Activated CD8-positive, alpha-beta memory T cell treated with anti-CD3 and anti-CD28 coated beads for 4 hours (primary cell): ENCODE results near the gene SRCIN1.

Source experiments
- DNase-seq, 2 donors: peaks; one replicate each; pipeline ENCODE4 v3.0.0-alpha.2; 2020; ENCODE audit warnings: low read depth in 2 of 2

The SRCIN1 gene

DNA sequence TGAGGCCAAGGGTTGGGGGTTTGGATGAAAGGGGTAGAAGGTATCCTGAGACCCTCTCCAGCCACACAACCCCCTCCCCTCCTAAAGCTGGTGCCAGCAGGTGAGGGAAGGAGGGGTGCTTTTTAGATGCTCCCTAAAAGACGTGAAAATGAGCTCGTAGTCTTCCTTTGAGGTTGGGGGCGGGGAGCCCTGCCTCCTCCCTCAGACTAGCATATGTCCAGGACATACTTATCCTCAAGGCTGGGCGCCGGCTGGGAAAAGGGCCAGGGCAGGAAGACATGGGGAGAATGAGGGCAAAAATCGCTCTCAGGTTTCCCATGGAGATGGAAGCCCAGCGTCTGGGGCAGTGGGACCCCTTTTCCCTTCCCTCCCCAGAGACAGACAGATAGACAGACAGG is 26.7 kb downstream of the SRCIN1 start:
- no peak for DNase-seq

DNA sequence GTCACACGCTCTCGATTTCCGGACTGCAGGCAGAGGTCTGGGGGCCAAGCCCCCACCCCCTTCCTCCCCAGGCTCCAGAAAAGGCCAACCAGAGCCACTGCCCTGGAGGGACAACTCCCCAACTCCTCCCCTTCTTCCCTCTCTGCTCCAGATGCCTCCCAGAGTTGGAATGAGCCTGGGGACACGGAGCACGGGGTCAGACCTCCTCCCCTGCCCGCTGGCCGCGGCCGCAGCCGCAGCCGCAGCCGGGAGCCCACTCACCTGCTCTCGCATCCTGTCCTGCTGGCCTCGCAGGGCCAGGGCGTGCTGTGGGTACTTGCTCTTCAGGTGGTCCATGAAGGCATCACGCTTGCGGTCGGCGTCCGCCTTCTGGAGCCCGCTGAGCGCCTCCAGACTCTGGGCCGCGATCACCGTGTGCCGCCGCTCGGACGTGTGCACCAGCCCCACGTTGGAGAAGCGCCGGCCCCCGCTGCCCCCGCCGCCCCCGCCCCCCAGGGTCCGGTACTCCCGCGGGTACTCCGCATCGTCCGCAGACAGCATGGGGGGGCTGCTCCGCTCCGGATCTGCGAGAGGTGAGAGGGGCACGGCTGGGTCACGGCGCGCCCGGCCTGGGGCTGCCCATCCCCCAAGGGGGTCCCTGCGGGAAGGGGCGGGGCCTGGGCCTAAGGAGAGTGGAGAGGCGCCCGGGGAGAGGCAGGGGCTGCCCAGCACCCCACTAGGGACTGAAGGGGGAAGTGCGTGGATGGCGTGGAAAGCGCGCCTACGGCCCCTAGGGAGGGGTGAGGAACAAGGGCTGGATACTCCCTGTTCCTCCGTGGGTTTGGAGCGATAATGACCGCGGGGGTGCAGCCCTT is 27.3 kb downstream of the SRCIN1 start:
- no peak for DNase-seq

DNA sequence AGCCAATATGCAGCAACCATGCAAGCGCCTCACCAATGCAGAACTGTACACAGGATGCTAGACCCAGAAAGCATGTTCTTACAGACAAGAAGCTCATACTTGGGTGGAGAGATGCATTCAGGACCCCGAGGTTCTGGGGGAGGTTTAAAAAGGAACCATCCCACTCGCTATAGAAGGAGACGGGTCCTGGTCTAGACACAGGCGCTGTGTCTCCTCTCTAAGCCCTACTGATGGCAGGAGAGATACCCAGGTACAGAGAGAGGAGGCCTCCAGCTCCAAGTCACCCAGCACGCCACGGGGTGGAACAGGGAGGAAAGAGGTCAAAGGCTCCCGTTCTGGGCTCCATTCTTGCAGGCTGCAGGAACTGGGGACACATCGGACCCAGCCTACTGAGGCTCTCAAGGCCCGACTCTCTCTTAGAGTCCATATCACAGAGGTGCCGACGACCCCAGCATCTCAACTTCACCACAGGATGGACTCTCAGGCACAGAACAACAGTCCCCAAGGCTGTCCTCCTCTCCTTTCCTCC is 28.0 kb downstream of the SRCIN1 start:
- DNase-seq = no peak

DNA sequence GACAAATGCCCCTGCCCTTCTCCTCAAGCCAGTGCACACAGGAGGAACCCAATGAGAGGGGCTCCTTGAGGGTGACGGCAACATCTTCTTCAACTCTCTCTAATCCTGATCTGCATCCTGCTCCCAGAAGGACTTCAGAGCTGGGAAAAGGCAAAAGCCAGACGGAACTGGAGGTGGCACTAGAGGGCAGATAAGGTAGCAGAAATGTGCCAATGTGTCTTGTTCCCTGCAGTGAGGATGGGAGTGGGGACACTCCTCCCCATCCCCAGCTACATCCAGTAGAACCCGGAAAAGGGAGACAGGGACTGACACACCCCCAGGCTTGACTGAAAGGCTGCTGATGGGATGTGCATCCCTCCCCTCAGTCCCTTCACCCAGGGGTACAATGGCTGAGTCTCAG is 28.5 kb downstream of the SRCIN1 start:
- DNase-seq = no peak

DNA sequence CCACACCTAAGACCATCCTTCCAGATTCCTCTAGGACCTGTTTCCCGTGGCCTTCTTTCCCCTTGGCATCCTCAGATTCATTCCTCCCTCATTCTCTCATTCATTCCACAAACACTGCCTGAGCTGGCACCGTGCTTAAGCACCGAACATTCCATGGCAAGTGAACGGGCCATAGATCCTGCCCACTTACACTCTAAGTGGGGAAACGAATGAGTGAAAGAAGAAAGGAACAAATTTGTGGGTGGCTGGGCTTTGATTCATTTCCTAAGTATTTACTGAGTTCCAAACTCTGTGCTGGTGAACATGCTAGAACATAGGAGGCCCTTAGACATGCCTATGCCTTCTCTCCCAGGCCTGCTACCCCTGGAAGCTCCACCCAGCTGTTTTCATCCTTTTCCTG is 30.0 kb downstream of the SRCIN1 start:
- no peak for DNase-seq

DNA sequence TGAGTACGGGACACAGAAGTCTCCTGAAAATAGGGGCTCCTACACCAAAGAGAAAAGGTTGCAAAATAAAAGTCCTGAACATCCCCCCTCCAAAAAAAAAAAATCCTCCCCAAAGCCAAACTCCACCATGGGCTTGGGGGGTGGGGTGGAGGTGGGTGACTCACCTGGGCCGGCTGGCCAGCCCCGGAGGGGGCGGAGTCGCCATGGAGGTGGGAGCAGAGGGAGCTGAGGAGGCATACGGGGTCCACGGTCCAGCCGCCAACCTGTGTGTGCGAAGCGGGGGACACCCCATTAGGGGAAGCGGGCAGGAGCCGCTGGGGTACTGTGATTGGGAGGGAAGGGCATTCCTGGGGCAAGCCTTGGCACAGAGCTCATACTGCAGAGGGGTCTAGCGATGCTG is 31.0 kb downstream of the SRCIN1 start:
- DNase-seq = no peak

DNA sequence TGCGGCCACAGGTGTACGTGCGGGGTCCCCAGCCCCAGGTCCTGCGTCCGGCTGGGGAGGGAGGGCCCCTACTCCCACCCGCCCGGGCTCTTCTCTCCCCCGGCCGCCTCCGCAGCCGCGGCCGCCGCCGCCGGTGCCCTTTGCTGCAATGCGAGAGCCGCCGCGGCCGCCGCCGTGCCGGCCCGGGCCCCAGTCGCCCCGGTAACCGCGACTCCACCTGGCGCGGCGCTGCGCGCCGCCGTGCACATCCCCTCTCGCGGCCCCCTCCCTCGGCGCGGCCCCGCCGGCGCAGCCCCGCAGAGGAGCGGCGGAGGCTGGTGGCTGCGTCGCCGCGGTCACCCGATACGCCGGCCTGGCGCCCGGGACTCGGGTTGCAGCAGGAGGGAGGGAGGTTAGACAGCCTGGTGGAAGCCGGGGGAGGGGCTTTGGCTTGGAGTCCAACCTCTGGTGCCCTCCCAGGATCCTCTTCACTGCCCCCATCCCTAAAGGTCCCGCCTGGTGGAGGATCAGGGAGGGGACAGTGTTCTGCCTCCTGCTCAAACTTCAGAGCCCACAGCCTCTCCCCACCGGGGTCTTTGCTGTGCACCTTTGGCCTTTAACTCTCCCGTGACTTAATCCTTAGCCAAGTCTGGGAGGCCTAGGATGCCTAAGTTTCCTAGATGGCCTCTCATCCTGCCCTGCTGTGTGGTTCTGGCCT is 32.9 kb downstream of the SRCIN1 start:
- no peak for DNase-seq

DNA sequence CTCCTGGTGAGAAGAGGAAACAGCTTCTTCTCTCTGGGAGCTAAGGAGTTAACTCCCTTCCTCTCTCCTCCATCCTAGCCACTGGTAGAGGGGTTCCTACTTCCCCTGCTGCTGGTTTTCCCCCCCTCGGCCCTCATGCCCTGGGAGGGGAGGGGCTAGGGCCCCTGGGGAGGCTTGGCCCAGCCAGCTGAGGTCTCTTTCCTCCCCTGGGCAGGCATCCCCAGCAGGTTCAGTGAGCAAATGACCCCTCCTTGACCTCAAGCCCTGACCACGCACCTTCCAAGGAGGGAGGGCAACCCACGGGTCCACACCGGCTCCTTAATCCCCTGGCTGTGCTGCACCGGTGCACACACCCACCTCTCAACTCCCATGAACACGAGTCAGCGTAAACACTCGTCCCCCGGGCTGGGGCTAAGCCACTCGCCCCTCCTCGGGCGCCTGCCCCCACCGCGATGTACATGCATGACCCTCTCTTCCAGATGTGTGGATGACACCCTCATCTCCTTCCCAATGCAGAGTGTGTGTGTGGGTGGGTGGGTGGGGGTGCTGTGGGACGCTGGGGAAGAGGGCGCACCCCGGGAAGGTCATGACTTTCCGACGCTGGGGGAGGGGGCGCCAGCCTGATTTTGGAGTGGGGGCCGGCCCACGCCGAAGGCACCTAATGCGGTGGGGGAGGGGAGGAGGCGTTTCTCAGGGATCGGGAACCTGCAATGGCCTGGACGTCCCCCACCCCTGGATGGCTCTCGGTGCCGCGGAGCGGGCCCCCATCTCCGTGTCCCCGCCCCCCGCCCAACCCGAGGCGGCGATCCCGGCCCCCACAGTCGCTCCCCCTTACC is 33.7 kb downstream of the SRCIN1 start:
- no peak for DNase-seq

DNA sequence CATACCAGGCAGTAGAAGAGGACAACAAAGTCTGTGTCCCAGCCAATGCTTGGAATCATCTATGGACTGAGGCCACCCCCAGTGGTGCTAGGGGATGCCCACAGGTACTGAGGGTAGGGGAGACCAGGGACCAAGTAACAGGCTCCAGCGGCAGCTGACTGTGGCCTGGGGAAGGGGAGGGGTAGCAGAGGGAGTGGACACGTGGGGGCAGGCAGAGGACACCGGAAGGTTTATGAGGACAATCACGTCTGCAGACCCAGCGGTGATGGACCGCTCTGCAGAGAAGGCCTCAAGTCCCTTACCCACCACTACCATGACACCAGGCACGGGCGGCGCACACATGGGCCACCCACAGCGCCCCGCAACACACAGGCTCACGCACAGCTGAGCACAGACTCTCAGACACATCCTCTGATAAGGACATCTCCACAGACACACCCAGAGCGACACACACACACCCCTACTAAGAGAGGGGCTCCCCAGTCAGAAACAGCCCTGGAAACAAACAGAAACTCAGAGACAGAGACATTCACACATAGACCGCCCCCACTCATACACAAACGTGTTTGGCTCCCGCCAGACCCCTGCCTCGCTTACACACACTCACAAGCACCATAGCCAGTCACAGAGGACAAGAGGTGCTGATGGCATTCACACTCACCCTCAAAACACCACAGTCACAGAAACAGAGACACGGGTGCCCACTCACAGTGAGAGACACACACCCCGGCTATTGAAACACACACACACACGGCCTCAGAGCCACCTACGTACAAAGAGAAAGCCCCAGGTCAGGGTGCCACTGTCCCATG is 35.8 kb downstream of the SRCIN1 start:
- DNase-seq = no peak

DNA sequence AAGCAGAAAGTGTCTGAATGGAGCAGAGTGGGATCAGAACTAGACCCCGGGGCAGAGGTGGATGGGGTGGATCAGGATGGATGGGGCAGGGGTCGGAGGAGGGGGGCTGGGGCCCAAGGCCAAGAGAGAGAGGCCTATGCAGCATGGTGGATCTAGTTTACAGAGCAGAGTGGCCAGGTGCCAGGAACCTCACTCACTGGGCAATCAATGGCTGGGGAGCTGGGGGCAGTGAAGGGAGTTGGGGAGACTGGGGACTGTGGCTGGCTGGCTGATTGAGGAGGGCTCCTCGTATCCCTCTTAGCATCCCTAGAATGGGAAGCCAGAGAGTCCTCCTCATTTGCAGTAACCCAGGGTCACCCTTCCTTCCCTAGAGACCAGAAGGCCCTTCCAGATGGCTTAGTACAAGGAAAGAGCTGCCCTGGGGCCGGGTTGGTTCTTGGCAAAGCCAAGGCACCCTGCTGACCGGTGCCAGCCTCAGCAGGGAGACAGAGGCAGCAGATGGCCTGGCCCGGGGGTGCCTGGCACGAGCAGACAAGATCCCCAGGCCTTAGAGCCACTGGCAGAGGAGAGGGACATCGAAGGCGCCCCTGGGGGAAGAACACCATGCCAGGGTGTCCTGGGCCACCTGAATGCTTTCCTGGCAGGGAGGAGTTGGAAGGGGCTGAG is 36.8 kb downstream of the SRCIN1 start:
- no peak for DNase-seq

DNA sequence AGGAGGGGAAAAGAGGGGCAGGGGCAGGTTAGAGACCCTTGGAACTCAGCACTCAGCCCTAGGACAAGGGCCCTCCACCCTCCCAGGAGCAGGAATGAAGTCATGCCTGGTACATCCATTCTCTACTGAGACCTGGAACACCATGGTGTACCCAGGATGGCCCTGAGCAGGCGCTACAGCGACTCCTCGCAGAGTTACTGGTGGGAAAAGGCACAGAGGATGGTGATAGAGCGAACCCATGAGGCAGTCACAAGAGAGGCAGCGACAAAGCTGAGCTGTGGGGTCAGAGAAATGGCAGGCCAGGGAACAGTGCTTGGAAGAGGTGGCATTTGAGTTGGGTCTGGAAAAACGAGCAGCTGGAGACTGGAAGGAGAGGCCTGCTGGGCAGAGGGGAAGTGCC is 37.5 kb downstream of the SRCIN1 start:
- DNase-seq = no peak

DNA sequence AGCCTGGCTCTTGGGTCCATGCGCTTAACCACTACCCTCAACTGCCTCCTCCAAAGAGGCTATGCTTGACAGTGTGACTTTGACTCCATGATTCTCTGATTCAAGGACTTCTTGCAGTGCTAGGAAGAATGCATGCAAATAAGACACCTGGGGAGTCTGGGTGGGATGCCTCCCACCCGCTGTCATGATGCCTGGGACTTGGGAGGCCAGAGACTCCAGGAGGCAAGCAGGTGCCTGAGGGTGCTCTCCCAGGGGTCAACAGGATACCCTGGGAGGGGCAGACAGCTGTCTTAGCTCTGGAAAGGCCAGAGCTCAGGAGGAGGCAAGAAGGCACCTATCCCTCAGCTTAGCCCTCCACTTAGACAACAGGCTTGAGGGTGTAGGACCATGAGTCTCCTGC is 38.4 kb downstream of the SRCIN1 start:
- DNase-seq = no peak

DNA sequence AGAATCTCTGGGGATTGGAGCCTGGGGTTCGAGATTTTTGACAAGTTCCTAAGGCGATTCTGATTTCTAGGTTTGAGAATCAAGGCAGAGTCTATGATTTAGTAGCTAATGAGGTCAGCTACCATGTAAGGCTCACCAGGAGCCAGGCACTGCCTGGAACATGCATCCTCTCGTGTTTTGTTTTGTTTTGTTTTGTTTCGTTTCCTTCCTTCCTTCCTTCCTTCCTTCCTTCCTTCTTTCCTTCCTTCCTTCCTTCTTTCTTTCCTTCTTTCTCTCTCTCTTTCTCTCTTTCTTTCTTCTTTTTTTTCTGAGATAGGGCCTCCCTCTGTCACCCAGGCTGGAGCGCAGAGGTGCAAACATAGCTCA is 39.1 kb downstream of the SRCIN1 start:
- DNase-seq = no peak

DNA sequence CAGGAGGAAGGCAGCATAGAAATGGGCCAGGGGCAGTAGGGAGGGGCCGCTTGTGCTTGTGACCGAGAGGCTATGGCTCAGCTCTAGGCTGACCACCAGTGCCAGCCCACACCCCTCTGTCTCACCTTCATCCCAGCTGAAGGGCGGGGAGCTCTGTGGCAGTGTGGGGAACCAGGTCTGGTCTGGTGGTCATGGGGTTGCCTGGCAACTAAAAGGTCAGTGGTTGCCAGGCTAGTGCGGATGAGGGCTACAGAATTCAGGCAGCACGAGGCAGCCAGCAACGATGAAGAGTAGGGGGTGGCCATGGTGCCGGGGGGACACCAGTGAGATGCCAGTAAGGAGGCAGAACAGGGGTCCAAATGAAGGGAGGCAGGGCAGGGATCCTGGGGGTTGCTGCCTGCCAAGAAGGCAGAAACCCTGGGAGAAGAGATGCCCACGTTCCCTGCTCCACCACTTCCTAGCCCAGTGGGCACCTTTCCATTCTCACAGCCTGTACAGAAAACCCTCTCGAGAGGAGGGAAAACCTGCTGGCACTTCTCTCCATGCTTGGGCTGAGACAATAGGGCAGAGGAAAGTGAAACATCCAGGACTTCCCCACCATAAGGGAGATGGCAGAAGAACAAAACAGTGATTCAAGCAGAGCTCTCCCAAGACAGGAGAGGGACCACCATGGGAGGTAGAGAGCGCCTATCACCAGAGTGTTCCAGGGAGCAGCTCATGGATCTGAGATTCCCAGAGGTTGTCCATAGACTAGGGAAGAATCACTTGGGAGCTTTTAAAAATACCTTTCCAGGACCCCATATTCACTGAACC is 39.7 kb downstream of the SRCIN1 start:
- no peak for DNase-seq

DNA sequence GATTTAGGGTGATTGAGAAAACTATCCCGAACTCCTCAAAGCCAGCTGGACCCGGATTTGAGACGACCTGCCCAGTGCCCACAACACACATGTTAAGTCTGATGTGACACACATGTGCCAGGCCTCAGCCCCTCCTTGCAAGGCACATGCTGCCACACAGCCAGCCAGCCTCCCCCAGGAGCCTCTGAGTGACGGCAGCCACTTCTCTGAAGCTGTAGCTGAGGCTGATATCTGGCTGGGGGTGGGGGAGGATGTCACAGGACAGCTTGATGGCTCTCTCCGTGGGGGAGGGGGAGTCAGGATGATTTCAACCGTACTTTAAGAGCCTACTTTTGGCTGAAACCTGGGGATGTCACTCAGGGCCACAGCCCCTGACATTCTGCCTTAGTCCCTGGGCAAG is 40.9 kb downstream of the SRCIN1 start:
- DNase-seq = no peak

DNA sequence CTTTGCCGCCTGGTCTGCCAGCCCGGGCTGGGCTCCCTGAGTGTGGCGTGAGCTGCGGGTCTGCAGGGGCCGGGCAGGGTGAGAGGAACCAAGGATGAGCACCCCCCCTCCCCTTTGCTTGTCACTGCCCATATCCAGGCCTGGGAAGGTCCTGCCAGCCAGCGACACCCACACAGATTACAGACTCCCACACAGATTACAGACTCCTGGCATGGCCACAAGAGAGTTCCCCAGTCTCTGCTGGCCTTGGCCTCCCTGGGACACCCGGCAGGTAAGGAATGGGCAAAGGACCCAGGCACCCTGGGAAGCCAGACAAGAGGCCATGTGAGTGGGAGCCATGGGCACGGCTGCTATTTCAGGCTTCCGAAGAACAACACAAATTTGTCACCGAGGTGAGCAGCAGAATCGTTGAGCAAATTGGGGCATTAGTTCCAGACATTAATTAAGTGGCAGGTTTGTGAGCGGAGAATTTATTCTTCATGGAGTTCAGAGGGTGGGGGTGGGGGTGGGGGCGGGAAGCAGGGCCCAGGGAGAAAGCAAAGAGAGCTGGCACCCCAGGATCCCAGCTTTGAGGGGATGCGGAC is 41.4 kb downstream of the SRCIN1 start:
- no peak for DNase-seq

DNA sequence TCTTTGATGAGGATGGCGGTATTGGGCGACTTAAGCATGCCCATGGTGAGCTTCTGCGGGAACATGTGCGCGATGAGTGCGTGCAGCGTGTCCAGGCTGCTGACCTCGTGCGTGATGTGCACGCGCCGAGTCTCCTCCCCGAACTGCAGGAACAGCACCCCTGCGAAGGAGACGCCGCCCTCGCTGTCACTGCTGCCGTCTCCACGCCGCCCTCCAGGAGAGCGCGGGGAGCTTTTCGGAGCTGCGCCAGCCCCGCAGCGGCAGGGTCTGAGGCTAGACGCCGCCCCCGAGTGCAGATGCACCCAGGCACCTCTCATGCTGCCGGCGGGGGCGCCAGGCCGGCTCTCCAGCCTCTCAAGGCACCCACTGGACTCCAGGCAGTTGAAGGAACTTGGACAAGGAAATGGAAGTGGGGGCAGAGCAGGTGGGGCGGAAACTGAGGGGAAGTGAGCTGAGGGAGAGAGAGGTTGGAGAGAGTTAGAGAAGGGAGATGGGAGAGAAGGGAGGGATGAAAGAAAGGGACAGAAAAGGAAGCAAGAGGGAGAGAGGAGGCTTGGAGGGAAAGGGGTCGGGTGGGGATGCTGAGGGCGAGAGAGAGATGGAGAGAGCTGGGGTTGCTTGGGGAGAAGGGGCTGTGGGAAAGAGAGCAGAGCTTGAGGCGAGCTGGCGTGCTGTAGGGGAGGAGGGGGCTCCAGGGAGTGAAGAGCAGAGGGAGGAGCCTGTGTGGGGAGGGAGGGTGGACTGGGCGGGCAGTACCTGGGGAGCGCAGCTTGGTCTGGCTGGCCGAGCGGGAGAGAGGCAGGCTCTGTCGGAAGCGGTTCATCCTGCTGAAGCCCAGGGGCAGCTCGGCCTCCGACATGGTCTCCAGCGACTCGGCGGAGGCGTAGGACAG is 42.1 kb downstream of the SRCIN1 start:
- DNase-seq = no peak

DNA sequence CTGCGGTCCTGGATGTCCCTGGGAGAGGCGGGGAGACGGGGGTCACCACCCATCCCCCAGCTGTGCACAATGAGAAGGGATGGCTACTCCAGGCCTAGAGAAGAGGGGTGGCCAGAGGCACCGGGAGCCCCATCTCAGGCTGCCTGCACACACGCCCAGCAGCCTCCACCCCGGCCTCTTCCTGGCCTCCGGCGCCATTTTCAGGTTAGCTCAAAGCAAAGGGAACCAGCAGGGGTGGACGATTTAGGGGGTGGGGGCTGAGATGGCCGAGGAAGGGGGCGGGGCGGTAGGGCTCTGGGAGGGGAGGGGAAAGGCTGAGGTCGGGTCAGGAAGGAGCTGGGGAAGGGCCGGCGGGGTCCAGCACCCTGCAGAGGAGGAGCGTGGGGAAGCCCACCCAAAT is 42.8 kb downstream of the SRCIN1 start:
- no peak for DNase-seq

DNA sequence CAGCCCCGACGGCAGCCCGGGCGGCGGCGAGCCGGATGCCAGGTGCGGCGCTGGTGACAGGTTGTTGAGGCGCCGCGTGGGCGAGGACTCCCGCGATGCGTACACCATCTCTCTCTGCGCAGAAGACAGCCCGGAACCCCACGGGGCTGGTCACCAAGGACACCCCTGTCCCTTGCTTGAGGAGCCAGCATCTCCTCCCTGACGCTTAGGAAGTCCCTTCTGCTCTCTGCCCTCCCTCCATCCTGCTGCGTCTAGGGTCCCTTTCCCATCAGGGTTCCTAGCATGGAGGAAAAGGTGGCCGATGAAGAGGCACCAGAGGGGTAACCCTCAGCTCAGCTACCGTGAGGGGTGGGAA is 43.6 kb downstream of the SRCIN1 start:
- DNase-seq = no peak
